Measurements from ENCODE around the gene RFNG. TPM values are rescaled to one million over a fixed set of nuclear protein-coding genes. Genes with fewer than 3 reads are reported as not detected.

RFNG gene
- total and polyA plus RNA-seq, 4 donors = 29.1 to 38.2 (median 36.1) TPM

GRCh38 chr17:82090549-82091263 is 39.1 kb upstream of the RFNG start:
- Histone ChIP-seq H3K36me3 (ENCODE audit: control insufficient read depth in 4 of 4, insufficient read depth in 4 of 4, low read length in 4 of 4) (peaks cover 8 to 94% (median 22%) of the 10 kb centered on the region in 4 donors), H3K9me3 (ENCODE audit: control insufficient read depth in 4 of 4, insufficient read depth in 3 of 4, low read length in 3 of 4) (no peaks in the 10 kb centered on the region), H3K27ac (ENCODE audit: low read depth in 1 of 2, low read length in 1 of 2) (no peak overlapping the region), H3K27me3 (ENCODE audit: control insufficient read depth in 3 of 3, insufficient read depth in 3 of 3, low read length in 2 of 3) (no peaks in the 10 kb centered on the region), H3K4me1 (ENCODE audit: control insufficient read depth in 5 of 5, insufficient read depth in 5 of 5, low read length in 5 of 5) (no peaks in the 10 kb centered on the region), H3K9ac (ENCODE audit: insufficient read depth in 1 of 2, low read length in 2 of 2) (no peak overlapping the region), H3K4me3 (no peak overlapping the region)
- no peak for DNase-seq
- no peak for ATAC-seq (ENCODE audit: insufficient read depth, low FRiP score)
- 96 to 98% methylated on average over 29 of the region's 29 CpGs for WGBS, 2 donors
- no peak for TF ChIP-seq CTCF (IDR thresholded peaks at IDR 0.05; ENCODE audit: control extremely low read depth, extremely low read depth)

- Histone ChIP-seq H3K27me3 (ENCODE audit: control insufficient read depth in 3 of 3, insufficient read depth in 3 of 3, low read length in 2 of 3) (no peaks in the 10 kb centered on the region), H3K4me1 (ENCODE audit: control insufficient read depth in 5 of 5, insufficient read depth in 5 of 5, low read length in 5 of 5) (no peaks in the 10 kb centered on the region), H3K36me3 (ENCODE audit: control insufficient read depth in 4 of 4, insufficient read depth in 4 of 4, low read length in 4 of 4) (peaks cover 8 to 95% (median 22%) of the 10 kb centered on the region in 4 donors), H3K9me3 (ENCODE audit: control insufficient read depth in 4 of 4, insufficient read depth in 3 of 4, low read length in 3 of 4) (no peaks in the 10 kb centered on the region), H3K27ac (ENCODE audit: low read depth in 1 of 2, low read length in 1 of 2) (no peak overlapping the region), H3K9ac (ENCODE audit: insufficient read depth in 1 of 2, low read length in 2 of 2) (no peak overlapping the region), H3K4me3 (no peak overlapping the region)
- no peak for DNase-seq
- no peak for ATAC-seq (ENCODE audit: insufficient read depth, low FRiP score)
- TF ChIP-seq CTCF (IDR thresholded peaks at IDR 0.05; ENCODE audit: control extremely low read depth, extremely low read depth) = no peak
- 92 to 93% methylated on average over 29 of the region's 29 CpGs for WGBS, 2 donors
Measured at GRCh38 chr17:82089723-82090548, 38.3 kb upstream of the RFNG start.

- Histone ChIP-seq H3K9me3 (ENCODE audit: control insufficient read depth in 4 of 4, insufficient read depth in 3 of 4, low read length in 3 of 4) (no peaks in the 10 kb centered on the region), H3K4me1 (ENCODE audit: control insufficient read depth in 5 of 5, insufficient read depth in 5 of 5, low read length in 5 of 5) (no peaks in the 10 kb centered on the region), H3K9ac (ENCODE audit: insufficient read depth in 1 of 2, low read length in 2 of 2) (no peak overlapping the region), H3K27me3 (ENCODE audit: control insufficient read depth in 3 of 3, insufficient read depth in 3 of 3, low read length in 2 of 3) (no peaks in the 10 kb centered on the region), H3K36me3 (ENCODE audit: control insufficient read depth in 4 of 4, insufficient read depth in 4 of 4, low read length in 4 of 4) (peaks cover 5 to 98% (median 20%) of the 10 kb centered on the region in 4 donors), H3K27ac (ENCODE audit: low read depth in 1 of 2, low read length in 1 of 2) (no peak overlapping the region), H3K4me3 (no peak overlapping the region)
- 95 to 97% methylated on average over 47 of the region's 47 CpGs for WGBS, 2 donors
- no peak for DNase-seq
- no peak for TF ChIP-seq CTCF (IDR thresholded peaks at IDR 0.05; ENCODE audit: control extremely low read depth, extremely low read depth)
- no peak for ATAC-seq (ENCODE audit: insufficient read depth, low FRiP score)
Measured at GRCh38 chr17:82088838-82089722, 37.5 kb upstream of the RFNG start.

Data from lung (tissue), 12 donors.